Urothelium cell line (cell line): ENCODE measurements around the gene CRX.
A peak's percentile ranks its signal among the peaks of the same experiment; 100 is the strongest.
"Not testable (repeated sequence)": the region's sequence is repeated elsewhere in the genome, so short reads cannot be mapped to it uniquely, and the experiment has no call there.

Experiments used
- DNase-seq: peaks from one replicate; pipeline ENCODE4 v3.0.0; 2011; ENCODE audit warnings: low spot score, mixed read lengths
- FAIRE-seq: peaks from 2 replicates; lab custom pipeline; 2011; peaks lifted over from hg19 to GRCh38; lab: Jason Lieb, UNC

CRX gene

DNA sequence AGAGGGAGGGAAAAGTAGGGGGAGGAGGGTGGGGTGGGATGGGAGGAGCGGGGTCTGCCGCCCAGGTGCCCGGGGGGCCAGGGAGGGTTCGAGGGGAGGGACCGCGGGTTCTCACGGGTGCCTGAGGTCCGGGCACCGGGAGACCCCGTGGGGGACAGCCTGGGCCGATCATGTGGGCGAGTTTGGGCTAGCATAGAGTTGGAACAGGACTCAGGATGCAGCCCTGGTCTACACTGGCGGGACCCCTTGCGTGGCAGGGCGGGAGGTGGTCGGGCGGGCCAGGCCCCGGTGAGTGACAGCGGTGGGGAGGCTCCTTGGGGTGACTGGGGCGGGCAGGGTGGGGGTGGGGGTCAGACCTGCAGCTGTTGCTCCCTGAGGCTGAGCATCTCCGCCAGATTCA is 18.6 kb upstream of the CRX start:
- not testable (repeated sequence) for FAIRE-seq, DNase-seq

DNA sequence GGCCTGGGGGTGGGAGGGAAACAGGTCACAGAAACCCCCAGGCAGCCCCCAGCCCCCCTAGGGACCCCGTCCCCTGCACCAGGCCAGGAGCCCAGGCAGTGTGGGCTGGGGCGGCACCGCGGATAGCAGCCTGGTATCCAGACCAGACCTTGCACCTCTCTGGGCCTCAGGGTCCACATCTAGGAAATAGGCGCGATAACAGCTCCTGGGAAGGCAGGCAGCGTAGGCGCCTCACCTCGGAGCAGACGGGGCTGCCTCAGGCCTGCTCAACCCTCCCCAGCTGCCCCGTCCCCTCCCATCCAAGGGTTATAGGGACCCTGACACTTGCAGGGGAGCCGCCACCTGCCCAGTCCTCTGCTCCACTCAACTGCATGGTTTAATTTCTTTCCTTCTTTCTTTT is 18.1 kb upstream of the CRX start:
- DNase-seq, FAIRE-seq: not testable (repeated sequence)

DNA sequence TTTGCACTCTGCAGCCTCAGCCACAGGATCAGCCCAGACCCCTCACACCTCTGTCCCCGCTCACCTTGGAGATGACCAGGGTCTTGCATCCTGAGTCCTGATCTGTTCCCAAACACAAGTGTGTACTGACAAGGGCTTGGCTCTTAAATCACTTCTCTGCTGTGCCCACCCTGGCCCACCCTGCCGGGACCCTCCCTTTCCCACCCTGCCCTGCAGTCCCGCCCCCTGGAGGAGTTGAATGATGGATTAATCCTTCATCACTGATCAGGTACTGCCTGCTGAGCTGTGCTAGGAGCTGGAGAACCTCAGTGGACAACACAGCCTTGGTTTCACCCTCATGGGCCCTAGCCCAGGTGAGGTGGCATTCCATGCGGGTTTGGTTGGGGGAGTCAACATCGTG is 17.3 kb upstream of the CRX start, which contains the start of gene TPRX1:
Gene TPRX1 (minus strand): TSS at position 101 of the 400 bp plus-strand sequence. CDS start 12 bp downstream, at position 89.
- not testable (repeated sequence) for DNase-seq, FAIRE-seq

DNA sequence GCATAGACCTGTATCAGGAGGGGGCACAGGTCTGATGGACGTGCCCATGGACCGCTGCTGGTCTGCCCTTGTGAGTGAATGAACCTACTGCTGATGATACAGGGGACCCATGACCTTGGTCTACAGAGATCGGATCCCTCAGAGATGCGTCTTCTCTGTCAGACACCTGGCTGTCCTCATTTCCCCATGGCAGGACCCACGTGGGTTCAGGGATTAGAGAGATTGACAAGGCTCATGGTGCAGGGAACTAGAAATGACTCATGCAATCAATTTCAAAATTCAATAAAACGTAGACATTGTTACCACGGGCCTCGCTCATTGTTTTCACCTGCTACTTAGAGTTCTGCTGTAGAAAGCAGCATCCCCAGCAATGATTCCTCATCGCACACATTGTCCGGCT is 16.4 kb upstream of the CRX start:
- FAIRE-seq = peak; percentile 53

DNA sequence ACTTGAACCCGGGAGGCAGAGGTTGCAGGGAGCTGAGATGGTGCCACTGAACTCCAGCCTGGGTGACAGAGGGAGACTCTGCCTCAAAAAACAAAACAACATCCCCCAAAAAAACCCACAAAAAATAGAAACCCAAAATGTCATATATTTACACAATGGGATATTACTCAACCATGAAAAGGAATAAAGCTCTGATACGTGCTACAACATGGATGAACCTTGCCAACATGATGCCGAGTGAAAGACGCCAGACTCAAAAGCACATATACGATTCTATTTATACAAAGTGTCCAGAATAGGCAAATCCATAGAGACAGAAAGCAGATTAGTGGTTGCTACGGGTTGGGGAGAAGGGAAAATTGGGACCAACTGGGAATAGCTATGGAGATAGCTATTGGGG is 15.3 kb upstream of the CRX start:
- FAIRE-seq (no peak), DNase-seq (no peak)

More for the DNA sequence above, 16.4 kb upstream of the CRX start:
- DNase-seq = no peak

DNA sequence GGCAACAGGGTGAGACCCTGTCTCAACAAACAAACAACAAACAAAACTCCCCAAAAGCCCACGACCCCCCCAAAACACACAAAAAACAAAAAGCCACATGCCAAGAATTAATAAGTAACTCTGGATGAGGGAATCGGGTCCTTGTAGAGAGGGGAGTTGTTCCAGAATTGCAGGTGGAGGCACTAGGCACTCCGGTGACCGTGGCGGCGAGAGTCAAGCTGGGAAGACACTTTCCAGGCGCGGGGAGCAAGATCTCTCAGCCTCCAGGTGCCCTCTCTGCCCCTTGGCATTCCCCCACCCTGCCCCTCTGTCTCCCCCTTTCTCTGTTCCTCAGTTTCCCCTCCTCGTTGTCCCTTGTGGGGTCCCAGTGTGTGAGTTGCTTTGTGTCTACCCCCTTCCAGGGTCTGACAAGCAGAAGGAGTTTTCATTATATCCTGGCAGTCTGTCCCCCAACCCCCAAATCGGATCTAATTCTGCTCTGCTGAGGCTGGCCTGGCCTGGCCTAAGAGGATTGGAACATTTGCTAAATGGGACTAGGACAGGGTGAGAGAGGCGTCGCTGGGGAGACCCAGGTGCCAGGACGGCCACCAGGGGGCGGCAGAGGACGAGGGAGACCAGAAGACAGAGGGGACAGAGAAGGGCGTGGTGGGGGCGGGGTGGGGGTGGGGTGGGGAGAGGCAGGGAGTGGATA is 8.3 kb upstream of the CRX start:
- FAIRE-seq = no peak
- peak; percentile 84 for DNase-seq

DNA sequence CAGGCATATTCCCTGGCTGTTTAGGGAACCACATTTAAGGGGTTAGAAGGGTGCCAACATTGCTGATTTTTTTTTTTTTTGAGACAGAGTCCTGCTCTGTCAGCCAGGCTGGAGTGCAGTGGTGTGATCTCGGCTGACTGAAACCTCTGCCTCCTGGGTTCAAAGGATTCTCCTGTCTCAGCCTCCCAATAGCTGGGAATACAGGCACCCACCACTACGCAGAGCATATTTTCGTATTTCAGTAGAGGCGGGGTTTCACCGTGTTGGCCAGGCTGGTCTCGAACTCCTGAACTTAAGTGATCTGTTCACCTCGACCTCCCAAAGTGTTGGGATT is 7.8 kb upstream of the CRX start:
- DNase-seq (no peak), FAIRE-seq (no peak)

DNA sequence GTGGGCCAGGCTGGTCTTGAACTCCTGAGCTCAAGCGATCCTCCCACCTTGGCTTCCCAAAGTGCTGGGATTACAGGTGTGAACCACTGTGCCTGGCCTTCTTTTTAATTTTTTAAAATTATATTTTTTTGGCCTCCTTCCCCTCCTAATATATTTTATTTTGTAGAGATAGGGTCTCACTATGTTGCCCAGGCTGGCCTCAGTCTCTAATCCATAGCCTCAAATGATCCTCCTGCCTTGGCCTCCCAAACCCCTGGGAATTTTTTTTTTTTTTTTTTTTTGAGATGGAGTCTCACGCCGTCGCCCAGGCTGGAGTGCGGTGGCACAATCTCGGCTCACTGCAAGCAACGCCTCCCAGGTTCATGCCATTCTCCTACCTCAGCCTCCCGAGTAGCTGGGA is 5.5 kb upstream of the CRX start:
- DNase-seq, FAIRE-seq: not testable (repeated sequence)

DNA sequence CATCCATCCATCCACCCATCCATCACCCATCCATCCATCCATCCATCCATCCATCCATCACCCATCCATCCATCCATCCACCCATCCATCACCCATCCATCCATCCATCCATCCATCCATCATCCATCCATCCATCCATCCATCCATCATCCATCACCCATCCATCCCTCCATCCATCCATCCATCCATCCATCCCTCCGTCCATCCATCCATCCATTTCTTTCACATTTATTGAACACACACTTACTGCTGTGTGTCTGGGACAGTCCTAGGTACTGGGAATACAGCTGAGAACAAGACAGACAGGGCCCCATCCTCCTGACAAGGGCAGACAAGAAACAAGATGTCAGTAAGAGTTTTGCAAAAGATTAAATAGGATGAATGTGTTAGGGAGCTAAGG is 3.5 kb upstream of the CRX start:
- not testable (repeated sequence) for DNase-seq, FAIRE-seq

DNA sequence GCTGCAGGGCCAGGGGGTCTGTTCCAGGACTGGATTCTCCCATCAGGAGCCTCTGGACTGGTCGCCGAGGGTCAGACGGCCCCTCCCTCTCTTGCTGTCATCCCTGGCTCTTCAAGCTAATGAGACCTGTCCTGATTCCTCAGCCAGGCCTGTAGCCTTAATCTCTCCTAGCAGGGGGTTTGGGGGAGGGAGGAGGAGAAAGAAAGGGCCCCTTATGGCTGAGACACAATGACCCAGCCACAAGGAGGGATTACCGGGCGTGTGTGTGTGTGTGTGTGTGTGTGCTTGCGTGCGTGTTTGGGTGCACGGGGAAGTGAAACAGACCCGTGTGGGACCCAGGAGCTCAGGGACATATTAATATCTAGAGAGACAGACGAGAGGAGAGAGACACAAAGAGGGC is 1.9 kb upstream of the CRX start:
- no peak for DNase-seq
- FAIRE-seq = no peak

DNA sequence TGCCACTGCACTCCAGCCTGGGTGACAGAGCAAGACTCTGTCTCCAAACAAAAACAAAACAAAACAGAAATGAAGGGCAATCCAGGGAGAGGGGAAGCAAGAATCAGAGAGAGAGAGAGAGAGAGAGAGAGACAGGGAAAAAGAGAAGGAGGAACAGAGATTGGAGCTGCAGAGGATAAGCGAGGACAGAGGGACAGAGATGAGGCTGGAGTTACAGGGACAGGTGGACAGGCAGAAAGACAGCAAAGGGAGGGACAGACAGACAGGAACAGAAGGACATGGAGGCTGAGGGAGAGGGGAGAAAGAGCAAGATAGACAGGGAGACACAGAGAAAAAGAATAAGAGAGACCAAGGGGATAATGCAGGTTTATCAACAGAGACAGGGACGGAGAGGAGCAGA is 1.3 kb upstream of the CRX start:
- DNase-seq = no peak
- no peak for FAIRE-seq

DNA sequence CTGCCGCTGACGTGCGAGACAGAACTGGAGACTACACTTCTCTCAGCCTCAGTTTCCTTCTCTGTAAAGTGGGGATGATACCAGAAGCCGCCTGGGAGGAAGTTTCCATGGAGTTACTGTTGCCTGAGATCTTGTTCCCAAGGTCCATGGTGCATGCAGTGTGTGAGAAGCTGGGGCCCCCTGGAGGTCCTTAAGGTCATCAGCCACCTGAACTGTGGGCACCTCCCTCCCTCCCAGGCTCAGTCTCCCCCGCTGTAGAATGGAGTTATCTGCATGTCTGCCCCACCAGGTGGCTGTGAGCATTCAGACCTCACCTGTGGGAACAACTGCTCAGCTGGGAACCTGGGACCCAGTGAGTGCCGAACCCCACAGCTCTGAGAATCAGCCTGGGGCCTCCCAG is 2.7 kb downstream of the CRX start:
- DNase-seq = no peak
- FAIRE-seq = no peak

DNA sequence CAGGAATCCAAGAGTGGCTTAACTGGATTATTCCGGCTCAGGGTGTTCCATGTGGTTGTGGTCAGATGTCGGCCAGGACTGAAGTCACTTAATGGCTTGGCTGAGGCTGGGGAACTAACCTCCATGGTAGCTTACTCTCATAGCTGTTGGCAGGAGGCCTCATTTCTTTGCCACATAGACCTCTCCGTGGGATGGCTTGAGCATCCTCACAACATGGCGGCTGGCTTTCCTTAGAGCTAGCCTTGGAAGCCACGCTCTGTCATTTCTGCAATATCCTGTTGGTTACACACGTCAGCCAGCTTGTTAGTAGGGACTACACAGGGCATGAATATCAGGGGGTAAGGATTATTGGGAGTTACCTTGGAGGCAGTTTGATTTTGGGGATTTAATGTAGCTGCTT is 5.1 kb downstream of the CRX start:
- DNase-seq (no peak), FAIRE-seq (no peak)

DNA sequence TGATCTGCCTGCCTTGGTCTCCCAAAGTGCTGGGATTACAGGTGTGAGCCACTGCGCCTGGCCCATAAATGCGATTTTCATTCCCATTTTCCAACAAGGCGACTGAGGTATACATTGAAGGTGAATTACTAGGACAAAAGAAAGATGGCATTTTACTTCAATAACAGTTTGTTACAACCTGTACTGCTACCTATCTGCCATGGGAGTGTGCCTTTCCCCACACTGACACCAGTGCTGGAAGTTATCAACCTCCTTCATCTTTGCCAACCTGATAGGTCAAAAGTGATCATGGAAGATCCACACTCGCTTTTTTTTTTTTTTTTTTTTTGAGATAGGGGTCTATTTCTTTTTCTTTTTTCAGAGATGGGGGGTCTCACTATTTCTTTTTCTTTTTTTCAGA is 11.0 kb downstream of the CRX start:
- no peak for FAIRE-seq
- DNase-seq = no peak

DNA sequence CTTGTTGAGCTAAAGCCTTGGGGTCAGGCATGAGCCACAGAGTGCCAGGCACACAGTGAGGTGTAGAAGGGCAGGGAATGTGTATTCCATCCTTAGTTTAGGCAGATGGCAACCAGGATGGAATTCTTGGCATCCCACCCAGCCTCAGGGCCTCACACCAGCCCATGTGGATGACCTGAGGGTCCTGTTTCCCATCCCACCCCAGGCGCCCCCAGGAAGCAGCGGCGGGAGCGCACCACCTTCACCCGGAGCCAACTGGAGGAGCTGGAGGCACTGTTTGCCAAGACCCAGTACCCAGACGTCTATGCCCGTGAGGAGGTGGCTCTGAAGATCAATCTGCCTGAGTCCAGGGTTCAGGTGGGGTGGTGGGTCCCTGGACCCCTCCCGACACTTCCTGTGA is 14.3 kb downstream of the CRX start:
- DNase-seq = no peak
- FAIRE-seq = no peak

DNA sequence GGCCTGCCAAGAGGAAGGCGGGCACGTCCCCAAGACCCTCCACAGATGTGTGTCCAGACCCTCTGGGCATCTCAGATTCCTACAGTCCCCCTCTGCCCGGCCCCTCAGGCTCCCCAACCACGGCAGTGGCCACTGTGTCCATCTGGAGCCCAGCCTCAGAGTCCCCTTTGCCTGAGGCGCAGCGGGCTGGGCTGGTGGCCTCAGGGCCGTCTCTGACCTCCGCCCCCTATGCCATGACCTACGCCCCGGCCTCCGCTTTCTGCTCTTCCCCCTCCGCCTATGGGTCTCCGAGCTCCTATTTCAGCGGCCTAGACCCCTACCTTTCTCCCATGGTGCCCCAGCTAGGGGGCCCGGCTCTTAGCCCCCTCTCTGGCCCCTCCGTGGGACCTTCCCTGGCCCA is 17.7 kb downstream of the CRX start:
- DNase-seq (no peak), FAIRE-seq (no peak)

DNA sequence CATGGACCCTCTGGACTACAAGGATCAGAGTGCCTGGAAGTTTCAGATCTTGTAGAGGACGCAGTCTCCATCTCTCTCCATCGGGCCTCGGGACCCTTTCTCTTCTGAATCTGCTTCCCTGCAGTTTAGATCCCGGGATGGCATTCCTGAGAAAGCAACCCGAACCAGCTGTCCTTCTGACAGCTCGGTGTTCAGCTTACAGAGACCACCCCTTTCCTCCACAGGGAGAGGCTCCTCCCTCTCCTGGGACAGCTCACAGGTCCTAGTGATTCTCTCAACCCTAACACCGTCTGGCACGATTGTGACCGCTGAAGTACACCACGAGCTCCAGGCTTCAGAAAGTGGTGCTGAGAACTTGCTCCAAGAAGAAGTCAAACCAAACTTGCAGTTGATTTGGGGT is 18.2 kb downstream of the CRX start:
- no peak for FAIRE-seq

DNA sequence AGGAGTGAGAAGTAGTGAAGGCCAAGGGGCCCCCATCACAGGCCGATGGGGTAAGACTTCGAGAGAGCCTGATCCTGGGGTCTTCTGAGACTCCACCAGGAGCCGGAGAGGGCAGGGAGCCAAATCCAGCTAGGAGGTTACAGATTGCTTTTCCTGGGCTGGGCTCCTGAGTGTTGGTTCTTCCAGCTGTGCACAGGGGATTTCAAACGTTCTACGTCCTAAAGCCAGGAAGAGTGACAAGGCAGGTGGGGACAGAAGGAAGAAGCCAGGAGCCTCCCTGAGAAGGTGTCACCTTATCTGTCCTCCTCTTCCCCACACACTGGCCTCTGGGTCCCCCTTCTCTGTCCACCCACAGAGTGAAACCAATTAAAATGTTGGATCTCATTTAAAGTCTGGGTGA is 21.2 kb downstream of the CRX start:
- FAIRE-seq (no peak), DNase-seq (no peak)

More for the DNA sequence above, 18.2 kb downstream of the CRX start:
- no peak for DNase-seq

DNA sequence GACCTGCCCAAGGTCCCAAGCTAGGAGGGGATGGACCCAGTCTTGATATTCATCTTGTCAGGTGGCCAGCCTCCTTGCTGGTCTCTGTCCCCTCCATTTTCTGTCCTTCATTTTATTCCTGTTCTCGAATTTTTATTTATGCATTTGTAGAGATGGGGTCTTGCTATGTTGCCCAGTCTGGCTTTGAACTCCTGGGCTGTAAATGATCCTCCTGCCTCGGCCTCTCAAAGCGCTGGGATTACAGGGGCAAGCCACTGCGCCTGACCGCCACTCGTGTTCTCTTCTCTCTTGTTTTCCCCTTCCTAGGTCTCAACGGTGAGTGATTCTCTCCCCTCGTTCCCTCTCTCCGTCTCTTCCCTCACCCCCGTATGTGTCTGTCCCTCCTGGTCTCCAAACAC is 26.7 kb downstream of the CRX start:
- no peak for FAIRE-seq
- no peak for DNase-seq

DNA sequence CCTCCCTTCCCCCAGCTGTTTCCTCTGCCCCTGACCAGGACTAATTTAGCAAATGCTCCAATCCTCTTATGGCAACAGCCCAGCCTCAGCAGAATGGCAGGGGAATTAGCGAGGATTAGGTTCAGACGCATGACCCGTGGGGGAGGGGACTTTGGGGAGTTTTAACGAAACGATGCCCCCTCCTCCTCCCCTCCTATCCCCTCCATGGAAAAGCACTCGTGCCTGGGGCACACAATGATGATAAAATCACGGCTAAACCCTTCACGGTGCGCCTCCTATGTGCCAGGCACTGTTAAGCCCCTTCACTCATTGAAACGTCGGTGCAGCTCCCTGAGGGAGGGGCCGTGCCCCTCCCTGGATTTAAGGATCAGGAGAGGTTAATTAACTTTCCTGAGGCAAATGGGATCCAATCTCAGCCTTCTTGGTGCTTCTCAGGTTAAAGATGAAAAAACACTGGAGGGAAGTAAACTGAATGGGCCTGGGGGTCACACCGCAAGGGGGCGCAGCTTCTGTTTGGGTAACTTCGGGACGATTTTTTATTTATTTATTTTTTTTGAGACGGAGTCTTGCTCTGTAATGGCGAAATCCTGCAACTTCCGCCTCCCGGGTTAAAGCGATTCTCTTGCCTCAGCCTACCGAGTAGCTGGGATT is 27.2 kb downstream of the CRX start:
- DNase-seq = peak; percentile 48
- no peak for FAIRE-seq

DNA sequence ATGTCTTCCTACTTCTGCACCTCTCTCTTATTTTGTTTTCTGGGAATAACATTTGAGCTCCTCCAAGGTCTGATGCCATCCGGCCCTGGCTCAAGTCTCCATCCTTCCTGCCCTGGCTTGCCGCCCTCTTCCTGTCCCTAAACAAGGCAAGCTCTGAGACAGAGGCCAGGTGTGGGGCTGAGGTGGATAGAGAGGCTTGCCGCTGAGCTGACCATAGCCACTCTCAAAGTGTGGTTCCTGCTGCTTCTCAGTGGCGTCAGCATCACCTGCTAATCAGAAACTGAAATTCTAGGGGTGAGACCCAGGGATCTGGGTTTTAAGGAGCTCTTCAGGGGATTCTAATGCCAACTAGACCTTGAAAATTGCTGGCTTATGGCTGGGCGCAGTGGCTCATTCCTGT is 31.3 kb downstream of the CRX start:
- DNase-seq (no peak), FAIRE-seq (no peak)

DNA sequence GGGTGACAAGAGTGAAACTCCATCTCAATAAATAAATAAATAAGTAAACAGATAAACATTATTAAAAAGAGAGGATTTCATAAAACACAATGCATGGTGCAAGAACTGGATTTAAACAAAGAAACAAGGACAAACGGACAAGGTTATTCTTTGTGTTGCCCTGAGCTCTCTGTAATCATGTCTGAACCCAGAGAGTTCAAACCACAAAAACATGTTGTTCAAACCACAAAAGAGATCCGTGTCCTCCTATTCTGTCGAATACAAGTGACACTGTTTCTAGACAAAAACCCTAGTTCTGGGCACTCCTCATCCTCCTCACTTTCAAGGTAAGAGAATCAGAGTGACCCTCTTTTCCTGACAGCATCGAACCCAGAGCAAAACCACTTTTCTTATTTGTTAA is 32.7 kb downstream of the CRX start:
- no peak for FAIRE-seq

DNA sequence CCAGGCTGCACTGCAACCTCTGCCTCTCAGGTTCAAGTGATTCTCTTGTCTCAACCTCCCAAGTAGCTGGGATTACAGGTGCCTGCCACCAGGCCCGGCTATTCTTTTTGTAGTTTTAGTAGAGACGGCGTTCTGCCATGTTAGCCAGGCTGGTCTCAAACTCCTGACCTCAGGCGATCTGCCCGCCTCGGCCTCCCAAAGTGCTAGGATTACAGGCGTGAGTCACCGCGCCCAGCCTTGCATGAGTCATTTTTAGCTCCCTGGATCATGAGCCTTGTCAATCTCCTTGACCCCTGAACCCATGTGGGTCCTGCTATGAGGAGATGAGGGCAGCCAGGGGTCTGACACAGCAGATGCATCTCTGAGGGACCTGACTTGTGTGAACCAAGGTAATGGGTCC is 36.5 kb downstream of the CRX start:
- not testable (repeated sequence) for FAIRE-seq
- peak; percentile 72 for DNase-seq

More for the DNA sequence above, 32.7 kb downstream of the CRX start:
- DNase-seq = no peak
